Gastrocnemius medialis (tissue), 4 donors: Measurements from ENCODE around the gene CLMN.

Experiments used
- CTCF ChIP-seq, 5 experiments: fragments of 450-650 bp in 3 of 5; fragments of 200-600 bp in 2 of 5; sonication (generic) in 2 of 5; IDR thresholded peaks in 4 of 5; conservative IDR thresholded peaks in 1 of 5; 1 replicate in 4 of 5; 2 replicates in 1 of 5; pipeline ENCODE4 v1.5.1; 2016 to 2019; ENCODE audit warnings: antibody characterized with exemption in 5 of 5, mild to moderate bottlenecking in 3 of 5, moderate library complexity in 3 of 5
- POLR2A ChIP-seq, 2 donors: fragments of 450-650 bp; IDR thresholded peaks; one replicate each; pipeline ENCODE4 v1.6.1; 2017; ENCODE audit warnings: antibody characterized with exemption in 2 of 2, mild to moderate bottlenecking in 2 of 2, moderate library complexity in 2 of 2

- TF ChIP-seq CTCF (IDR thresholded peaks at IDR 0.05 in 4 of 5, conservative IDR thresholded peaks at IDR 0.05 in 1 of 5) = no peak
- TF ChIP-seq POLR2A (IDR thresholded peaks at IDR 0.05) = no peak
These were observed 112.1 kb downstream of the CLMN start for GRCh38 chr14:95207475-95208233.
